BJ (cell line): ENCODE data around the gene PCDHGA10. TPM values are rescaled to one million over a fixed set of nuclear protein-coding genes. Genes with fewer than 3 reads are reported as not detected.
A peak's percentile ranks its signal among the peaks of the same experiment; 100 is the strongest.

Source experiments
- CTCF ChIA-PET: fragments of 350-600 bp; formaldehyde crosslinking; extraction: SDS; loops from one replicate; lab custom pipeline; 2021; ENCODE audit warnings: antibody characterized with exemption, inconsistent platforms; lab: Yijun Ruan, JAX
- POLR2A ChIA-PET: fragments of 300-600 bp; sonication (Branson Sonifier 250); formaldehyde crosslinking; extraction: SDS; loops from one replicate; lab custom pipeline; 2021; ENCODE audit warnings: antibody characterized with exemption; lab: Charles Lee
- DNase-seq: peaks from one replicate; pipeline ENCODE4 v3.0.0-alpha.2; 2011; ENCODE audit warnings: low read depth
- H3K27me3 ChIP-seq: 2 replicates; pipeline ENCODE4 v1.6.0; 2011; ENCODE audit warnings: low read length; ENCODE audit not compliant: control insufficient read depth, insufficient read depth
- H3K36me3 ChIP-seq: 2 replicates; pipeline ENCODE4 v1.5.1; 2011; ENCODE audit warnings: low read length; ENCODE audit not compliant: control insufficient read depth, insufficient read depth
- H3K4me3 ChIP-seq: 2 replicates; pipeline ENCODE4 v1.5.1; 2011; ENCODE audit warnings: low read depth, mild to moderate bottlenecking, control low read depth, low read length
- polyA minus RNA-seq: library from RNA; depleted of rRNA, polyadenylated mRNA; stranded (reverse); fragments of >200 nt; gene quantifications from 2 replicates; pipeline ENCODE4 v1.2.3, GENCODE V29; 2011; rRNA and poly(A)+ RNA removed
- polyA plus RNA-seq: library from polyadenylated mRNA; depleted of rRNA; stranded (reverse); fragments of >200 nt; gene quantifications from 2 replicates; pipeline ENCODE4 v1.2.3, GENCODE V29; 2011; rRNA removed
- TF ChIP-seq, protein P1 (sequence below): IDR thresholded peaks from 2 replicates; pipeline ENCODE4 v1.5.1; 2011; ENCODE audit warnings: low read depth, mild to moderate bottlenecking, control low read depth, inconsistent platforms, low read length, moderate library complexity; ENCODE audit not compliant: insufficient read depth

Gene PCDHGA10
- 2.7 and 3.9 TPM in 2 replicates for polyA plus RNA-seq
- polyA minus RNA-seq, result 9.8 and 13.4 TPM in 2 replicates

- no peak for DNase-seq
- no peaks in the 10 kb centered on the region for H3K36me3 ChIP-seq
- TF ChIP-seq, protein P1, sequence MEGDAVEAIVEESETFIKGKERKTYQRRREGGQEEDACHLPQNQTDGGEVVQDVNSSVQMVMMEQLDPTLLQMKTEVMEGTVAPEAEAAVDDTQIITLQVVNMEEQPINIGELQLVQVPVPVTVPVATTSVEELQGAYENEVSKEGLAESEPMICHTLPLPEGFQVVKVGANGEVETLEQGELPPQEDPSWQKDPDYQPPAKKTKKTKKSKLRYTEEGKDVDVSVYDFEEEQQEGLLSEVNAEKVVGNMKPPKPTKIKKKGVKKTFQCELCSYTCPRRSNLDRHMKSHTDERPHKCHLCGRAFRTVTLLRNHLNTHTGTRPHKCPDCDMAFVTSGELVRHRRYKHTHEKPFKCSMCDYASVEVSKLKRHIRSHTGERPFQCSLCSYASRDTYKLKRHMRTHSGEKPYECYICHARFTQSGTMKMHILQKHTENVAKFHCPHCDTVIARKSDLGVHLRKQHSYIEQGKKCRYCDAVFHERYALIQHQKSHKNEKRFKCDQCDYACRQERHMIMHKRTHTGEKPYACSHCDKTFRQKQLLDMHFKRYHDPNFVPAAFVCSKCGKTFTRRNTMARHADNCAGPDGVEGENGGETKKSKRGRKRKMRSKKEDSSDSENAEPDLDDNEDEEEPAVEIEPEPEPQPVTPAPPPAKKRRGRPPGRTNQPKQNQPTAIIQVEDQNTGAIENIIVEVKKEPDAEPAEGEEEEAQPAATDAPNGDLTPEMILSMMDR, result peak; percentile 67
- H3K27me3 ChIP-seq, result no peaks in the 10 kb centered on the region
- POLR2A ChIA-PET, result no interaction called here
- H3K4me3 ChIP-seq, result peak within 1 kb of the TSS; percentile 33
- CTCF ChIA-PET, result interaction anchor here (0.6 to 4.3 kb wide), 29 partner anchors 8 to 190 kb away, joined by 3 to 73 read pairs (median 4); partner anchors contain the start of genes PCDHB14, PCDHGA1, PCDHGA11 and PCDHGA2
These were observed at the start of gene PCDHGA10 for GRCh38 chr5:141412854-141413539. Gene PCDHGA10 (plus strand): TSS chr5:141412987. CDS start chr5:141413176, 189 bp downstream.

- no peak for DNase-seq
- peak within 1 kb of the TSS; percentile 30 for H3K4me3 ChIP-seq
- ChIA-PET CTCF (interaction anchor here (0.6 to 2.6 kb wide), 19 partner anchors 9 to 228 kb away, joined by 3 to 17 read pairs (median 4); partner anchors contain the start of genes PCDHGA10, PCDHGA11, PCDHGA4 and PCDHGA6), POLR2A (no interaction called here)
- TF ChIP-seq, protein P1, result peak; percentile 32; the same call in 1 of the 2 replicates
- no peaks in the 10 kb centered on the region for H3K36me3 ChIP-seq
- H3K27me3 ChIP-seq, result peaks cover 2% of the 10 kb centered on the region; the same call in 1 of the 2 replicates
These were observed 48.7 kb upstream of the PCDHGA10 start, which contains the start of gene PCDHGA5 for GRCh38 chr5:141363952-141364660. Gene PCDHGA5 (plus strand): TSS chr5:141364162. CDS start chr5:141364331, 169 bp downstream.

DNA sequence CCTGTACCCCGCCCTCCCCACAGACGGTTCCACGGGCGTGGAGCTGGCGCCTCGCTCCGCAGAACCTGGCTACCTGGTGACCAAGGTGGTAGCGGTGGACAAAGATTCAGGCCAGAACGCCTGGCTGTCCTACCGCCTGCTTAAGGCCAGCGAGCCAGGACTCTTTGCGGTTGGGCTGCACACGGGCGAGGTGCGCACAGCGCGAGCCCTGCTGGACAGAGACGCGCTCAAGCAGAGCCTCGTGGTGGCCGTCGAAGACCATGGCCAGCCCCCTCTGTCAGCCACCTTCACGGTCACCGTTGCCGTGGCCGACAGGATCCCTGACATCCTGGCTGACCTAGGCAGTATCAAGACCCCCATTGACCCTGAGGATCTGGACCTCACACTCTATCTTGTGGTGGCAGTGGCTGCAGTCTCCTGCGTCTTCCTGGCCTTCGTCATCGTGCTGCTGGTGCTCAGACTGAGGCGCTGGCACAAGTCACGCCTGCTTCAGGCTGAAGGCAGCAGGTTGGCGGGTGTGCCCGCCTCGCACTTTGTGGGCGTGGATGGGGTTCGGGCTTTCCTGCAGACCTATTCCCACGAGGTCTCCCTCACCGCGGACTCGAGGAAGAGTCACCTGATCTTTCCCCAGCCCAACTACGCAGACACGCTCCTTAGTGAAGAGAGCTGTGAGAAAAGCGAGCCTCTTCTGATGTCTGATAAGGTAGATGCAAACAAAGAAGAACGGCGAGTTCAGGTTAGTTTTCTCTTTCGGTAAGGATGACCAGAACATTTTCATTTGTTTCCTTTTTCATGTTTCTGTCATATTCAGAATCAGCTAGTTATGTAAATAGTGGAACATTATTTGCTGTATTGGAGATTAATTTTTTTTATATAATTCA lies 46.5 kb upstream of the PCDHGA10 start:
- ChIA-PET CTCF (interaction anchor here (0.6 to 1.4 kb wide), 3 partner anchors 10 to 424 kb away, joined by 3 read pairs; partner anchors contain the start of gene PCDHGA12), POLR2A (no interaction called here)
- H3K27me3 ChIP-seq, result peaks cover 2% of the 10 kb centered on the region; the same call in 1 of the 2 replicates
- TF ChIP-seq, protein P1, result no peak
- DNase-seq, result no peak
- no peak overlapping the region for H3K4me3 ChIP-seq
- no peaks in the 10 kb centered on the region for H3K36me3 ChIP-seq

- no peak for DNase-seq
These were observed 42.6 kb upstream of the PCDHGA10 start, which contains the start of gene PCDHGB3 for GRCh38 chr5:141369994-141370848. Gene PCDHGB3 (plus strand): TSS chr5:141370242. CDS start chr5:141370395, 153 bp downstream.

More at GRCh38 chr5:141369994-141370848, 42.6 kb upstream of the PCDHGA10 start, which contains the start of gene PCDHGB3:
- no peaks in the 10 kb centered on the region for H3K36me3 ChIP-seq
- ChIA-PET POLR2A (interaction anchor here (0.6 kb wide), 1 partner anchor 198 kb away, joined by 3 read pairs; no protein-coding TSS in a partner anchor), CTCF (interaction anchor here (0.8 to 3.5 kb wide), 30 partner anchors 10 to 197 kb away, joined by 3 to 18 read pairs (median 4); partner anchors contain the start of genes PCDHB12, PCDHB9, PCDHGA10 and PCDHGA11)
- H3K27me3 ChIP-seq, result no peaks in the 10 kb centered on the region; the same call in none of the 2 replicates
- H3K4me3 ChIP-seq, result peak within 1 kb of the TSS; percentile 24
- TF ChIP-seq, protein P1, result peak; percentile 61
